ENCODE measurements around the gene HEATR5A. TPM values are rescaled to one million over a fixed set of nuclear protein-coding genes. Genes with fewer than 3 reads are reported as not detected.

Gene HEATR5A
- total and polyA plus RNA-seq, 2 experiments from 2014 or later, result 25.8 to 32.5 TPM

DNA sequence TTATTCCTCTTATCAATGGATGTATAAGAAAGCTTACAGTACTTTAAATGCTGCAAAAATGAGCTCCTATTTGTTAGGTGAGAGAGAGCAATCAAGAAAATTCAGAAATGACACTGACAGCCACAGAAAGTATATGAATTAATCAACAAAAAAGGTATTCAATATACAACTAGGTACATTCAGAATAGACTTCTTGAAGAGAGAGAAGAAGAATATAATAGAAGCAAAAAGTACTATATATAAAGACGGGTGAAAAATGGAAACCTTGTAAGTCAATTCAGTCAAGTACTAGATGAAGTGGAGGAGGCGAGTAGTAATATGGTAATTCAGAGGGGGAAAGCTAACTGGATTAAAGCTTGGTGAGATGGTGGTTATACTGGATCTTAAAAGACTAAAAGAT lies 74.3 kb downstream of the HEATR5A start:
- no peak overlapping the region for H3K27ac Mint-ChIP-seq
- no peaks in the 10 kb centered on the region for H4K20me1 ChIP-seq (replicated peaks; ENCODE audit: insufficient read depth)

DNA sequence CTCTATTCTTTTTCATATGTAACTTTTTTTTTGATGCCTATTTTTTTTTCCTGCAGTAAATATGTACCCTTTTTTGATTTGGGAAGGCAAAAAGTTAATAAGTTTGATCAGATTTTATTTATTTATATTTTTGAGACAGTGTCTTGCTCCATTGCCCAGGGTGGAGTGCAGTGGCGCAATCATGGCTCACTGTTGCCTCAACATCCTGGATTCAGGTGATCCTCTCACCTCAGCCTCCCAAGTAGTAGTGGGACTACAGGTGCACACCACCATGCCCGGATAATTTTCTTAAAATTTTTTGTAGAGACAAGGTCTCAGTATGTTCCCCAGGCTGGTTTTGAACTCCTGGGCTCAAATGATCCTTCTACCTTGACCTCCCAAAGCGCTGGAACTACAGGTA lies 79.1 kb downstream of the HEATR5A start:
- H2AFZ ChIP-seq, result no peak overlapping the region
- Mint-ChIP-seq H3K4me1 (no peaks in the 10 kb centered on the region), H3K4me3 (no peak overlapping the region), H3K9me3 (no peaks in the 10 kb centered on the region), H3K27me3 (ENCODE audit: insufficient read depth, low read depth, poor library complexity) (no peaks in the 10 kb centered on the region), H3K27ac (no peak overlapping the region), H3K36me3 (ENCODE audit: low read depth) (peaks cover 4% of the 10 kb centered on the region; the same call in 2 of the 3 replicates)
- no peak overlapping the region for H3K4me3 ChIP-seq
- H3F3A ChIP-seq (replicated peaks; ENCODE audit: low read depth), result no peaks in the 10 kb centered on the region
- H3K4me1 ChIP-seq (ENCODE audit: insufficient read depth), result no peaks in the 10 kb centered on the region
- ATAC-seq, result no peak
- H3K9me2 ChIP-seq (ENCODE audit: insufficient read depth), result no peaks in the 10 kb centered on the region
- H3K4me2 ChIP-seq, result no peak overlapping the region
- H3K27ac ChIP-seq (ENCODE audit: low read depth), result no peak overlapping the region
- no peaks in the 10 kb centered on the region for H4K20me1 ChIP-seq (replicated peaks; ENCODE audit: insufficient read depth)
- no peaks in the 10 kb centered on the region for H3K27me3 ChIP-seq (ENCODE audit: insufficient read depth)
- 0 out of 2 replicates have a peak, but pooled peaks cover 3% of the 10 kb centered on the region for H3K36me3 ChIP-seq (ENCODE audit: insufficient read depth)
- no peak for DNase-seq (ENCODE audit: low spot score)
- H3K79me2 ChIP-seq (replicated peaks; ENCODE audit: insufficient read depth), result no peaks in the 10 kb centered on the region
- TF ChIP-seq CREB1 (CRISPR knock-in tag; IDR thresholded peaks at IDR 0.05; ENCODE audit: low read depth) (no peak), STAT1 (IDR thresholded peaks at IDR 0.05; ENCODE audit: unreplicated experiment) (no peak), EZH2 (IDR thresholded peaks at IDR 0.05; ENCODE audit: low read depth, unreplicated experiment) (no peak), JUNB (IDR thresholded peaks at IDR 0.05; ENCODE audit: unreplicated experiment) (no peak), ZNF331 (CRISPR knock-in tag; IDR thresholded peaks at IDR 0.05; ENCODE audit: low read depth) (no peak), EZH2phosphoT487 (IDR thresholded peaks at IDR 0.05; ENCODE audit: unreplicated experiment) (no peak), NANOG (IDR thresholded peaks at IDR 0.05; ENCODE audit: borderline replicate concordance) (no peak), ZNF114 (CRISPR knock-in tag; IDR thresholded peaks at IDR 0.05) (no peak)
- TF ChIP-seq, protein P1, sequence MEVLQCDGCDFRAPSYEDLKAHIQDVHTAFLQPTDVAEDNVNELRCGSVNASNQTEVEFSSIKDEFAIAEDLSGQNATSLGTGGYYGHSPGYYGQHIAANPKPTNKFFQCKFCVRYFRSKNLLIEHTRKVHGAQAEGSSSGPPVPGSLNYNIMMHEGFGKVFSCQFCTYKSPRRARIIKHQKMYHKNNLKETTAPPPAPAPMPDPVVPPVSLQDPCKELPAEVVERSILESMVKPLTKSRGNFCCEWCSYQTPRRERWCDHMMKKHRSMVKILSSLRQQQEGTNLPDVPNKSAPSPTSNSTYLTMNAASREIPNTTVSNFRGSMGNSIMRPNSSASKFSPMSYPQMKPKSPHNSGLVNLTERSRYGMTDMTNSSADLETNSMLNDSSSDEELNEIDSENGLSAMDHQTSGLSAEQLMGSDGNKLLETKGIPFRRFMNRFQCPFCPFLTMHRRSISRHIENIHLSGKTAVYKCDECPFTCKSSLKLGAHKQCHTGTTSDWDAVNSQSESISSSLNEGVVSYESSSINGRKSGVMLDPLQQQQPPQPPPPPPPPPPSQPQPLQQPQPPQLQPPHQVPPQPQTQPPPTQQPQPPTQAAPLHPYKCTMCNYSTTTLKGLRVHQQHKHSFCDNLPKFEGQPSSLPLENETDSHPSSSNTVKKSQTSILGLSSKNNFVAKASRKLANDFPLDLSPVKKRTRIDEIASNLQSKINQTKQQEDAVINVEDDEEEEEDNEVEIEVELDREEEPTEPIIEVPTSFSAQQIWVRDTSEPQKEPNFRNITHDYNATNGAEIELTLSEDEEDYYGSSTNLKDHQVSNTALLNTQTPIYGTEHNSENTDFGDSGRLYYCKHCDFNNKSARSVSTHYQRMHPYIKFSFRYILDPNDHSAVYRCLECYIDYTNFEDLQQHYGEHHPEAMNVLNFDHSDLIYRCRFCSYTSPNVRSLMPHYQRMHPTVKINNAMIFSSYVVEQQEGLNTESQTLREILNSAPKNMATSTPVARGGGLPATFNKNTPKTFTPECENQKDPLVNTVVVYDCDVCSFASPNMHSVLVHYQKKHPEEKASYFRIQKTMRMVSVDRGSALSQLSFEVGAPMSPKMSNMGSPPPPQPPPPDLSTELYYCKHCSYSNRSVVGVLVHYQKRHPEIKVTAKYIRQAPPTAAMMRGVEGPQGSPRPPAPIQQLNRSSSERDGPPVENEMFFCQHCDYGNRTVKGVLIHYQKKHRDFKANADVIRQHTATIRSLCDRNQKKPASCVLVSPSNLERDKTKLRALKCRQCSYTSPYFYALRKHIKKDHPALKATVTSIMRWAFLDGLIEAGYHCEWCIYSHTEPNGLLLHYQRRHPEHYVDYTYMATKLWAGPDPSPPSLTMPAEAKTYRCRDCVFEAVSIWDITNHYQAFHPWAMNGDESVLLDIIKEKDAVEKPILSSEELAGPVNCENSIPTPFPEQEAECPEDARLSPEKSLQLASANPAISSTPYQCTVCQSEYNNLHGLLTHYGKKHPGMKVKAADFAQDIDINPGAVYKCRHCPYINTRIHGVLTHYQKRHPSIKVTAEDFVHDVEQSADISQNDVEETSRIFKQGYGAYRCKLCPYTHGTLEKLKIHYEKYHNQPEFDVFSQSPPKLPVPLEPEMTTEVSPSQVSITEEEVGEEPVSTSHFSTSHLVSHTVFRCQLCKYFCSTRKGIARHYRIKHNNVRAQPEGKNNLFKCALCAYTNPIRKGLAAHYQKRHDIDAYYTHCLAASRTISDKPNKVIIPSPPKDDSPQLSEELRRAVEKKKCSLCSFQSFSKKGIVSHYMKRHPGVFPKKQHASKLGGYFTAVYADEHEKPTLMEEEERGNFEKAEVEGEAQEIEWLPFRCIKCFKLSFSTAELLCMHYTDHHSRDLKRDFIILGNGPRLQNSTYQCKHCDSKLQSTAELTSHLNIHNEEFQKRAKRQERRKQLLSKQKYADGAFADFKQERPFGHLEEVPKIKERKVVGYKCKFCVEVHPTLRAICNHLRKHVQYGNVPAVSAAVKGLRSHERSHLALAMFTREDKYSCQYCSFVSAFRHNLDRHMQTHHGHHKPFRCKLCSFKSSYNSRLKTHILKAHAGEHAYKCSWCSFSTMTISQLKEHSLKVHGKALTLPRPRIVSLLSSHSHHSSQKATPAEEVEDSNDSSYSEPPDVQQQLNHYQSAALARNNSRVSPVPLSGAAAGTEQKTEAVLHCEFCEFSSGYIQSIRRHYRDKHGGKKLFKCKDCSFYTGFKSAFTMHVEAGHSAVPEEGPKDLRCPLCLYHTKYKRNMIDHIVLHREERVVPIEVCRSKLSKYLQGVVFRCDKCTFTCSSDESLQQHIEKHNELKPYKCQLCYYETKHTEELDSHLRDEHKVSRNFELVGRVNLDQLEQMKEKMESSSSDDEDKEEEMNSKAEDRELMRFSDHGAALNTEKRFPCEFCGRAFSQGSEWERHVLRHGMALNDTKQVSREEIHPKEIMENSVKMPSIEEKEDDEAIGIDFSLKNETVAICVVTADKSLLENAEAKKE (CRISPR knock-in tag; IDR thresholded peaks at IDR 0.05), result no peak
- TF ChIP-seq, protein P2, sequence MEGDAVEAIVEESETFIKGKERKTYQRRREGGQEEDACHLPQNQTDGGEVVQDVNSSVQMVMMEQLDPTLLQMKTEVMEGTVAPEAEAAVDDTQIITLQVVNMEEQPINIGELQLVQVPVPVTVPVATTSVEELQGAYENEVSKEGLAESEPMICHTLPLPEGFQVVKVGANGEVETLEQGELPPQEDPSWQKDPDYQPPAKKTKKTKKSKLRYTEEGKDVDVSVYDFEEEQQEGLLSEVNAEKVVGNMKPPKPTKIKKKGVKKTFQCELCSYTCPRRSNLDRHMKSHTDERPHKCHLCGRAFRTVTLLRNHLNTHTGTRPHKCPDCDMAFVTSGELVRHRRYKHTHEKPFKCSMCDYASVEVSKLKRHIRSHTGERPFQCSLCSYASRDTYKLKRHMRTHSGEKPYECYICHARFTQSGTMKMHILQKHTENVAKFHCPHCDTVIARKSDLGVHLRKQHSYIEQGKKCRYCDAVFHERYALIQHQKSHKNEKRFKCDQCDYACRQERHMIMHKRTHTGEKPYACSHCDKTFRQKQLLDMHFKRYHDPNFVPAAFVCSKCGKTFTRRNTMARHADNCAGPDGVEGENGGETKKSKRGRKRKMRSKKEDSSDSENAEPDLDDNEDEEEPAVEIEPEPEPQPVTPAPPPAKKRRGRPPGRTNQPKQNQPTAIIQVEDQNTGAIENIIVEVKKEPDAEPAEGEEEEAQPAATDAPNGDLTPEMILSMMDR (conservative IDR thresholded peaks at IDR 0.05; ENCODE audit: low read depth in 2 of 2), result no peak
- TF ChIP-seq, protein P3, sequence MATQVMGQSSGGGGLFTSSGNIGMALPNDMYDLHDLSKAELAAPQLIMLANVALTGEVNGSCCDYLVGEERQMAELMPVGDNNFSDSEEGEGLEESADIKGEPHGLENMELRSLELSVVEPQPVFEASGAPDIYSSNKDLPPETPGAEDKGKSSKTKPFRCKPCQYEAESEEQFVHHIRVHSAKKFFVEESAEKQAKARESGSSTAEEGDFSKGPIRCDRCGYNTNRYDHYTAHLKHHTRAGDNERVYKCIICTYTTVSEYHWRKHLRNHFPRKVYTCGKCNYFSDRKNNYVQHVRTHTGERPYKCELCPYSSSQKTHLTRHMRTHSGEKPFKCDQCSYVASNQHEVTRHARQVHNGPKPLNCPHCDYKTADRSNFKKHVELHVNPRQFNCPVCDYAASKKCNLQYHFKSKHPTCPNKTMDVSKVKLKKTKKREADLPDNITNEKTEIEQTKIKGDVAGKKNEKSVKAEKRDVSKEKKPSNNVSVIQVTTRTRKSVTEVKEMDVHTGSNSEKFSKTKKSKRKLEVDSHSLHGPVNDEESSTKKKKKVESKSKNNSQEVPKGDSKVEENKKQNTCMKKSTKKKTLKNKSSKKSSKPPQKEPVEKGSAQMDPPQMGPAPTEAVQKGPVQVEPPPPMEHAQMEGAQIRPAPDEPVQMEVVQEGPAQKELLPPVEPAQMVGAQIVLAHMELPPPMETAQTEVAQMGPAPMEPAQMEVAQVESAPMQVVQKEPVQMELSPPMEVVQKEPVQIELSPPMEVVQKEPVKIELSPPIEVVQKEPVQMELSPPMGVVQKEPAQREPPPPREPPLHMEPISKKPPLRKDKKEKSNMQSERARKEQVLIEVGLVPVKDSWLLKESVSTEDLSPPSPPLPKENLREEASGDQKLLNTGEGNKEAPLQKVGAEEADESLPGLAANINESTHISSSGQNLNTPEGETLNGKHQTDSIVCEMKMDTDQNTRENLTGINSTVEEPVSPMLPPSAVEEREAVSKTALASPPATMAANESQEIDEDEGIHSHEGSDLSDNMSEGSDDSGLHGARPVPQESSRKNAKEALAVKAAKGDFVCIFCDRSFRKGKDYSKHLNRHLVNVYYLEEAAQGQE (IDR thresholded peaks at IDR 0.05; ENCODE audit: unreplicated experiment), result no peak

More for the DNA sequence above, 74.3 kb downstream of the HEATR5A start:
- Mint-ChIP-seq H3K27me3 (ENCODE audit: insufficient read depth, low read depth, poor library complexity) (no peaks in the 10 kb centered on the region), H3K9me3 (no peaks in the 10 kb centered on the region), H3K4me1 (no peaks in the 10 kb centered on the region), H3K4me3 (no peak overlapping the region), H3K36me3 (ENCODE audit: low read depth) (peaks cover 4% of the 10 kb centered on the region; the same call in 1 of the 3 replicates)
- Histone ChIP-seq H3K36me3 (ENCODE audit: insufficient read depth) (no peaks in the 10 kb centered on the region), H3K4me1 (ENCODE audit: insufficient read depth) (no peaks in the 10 kb centered on the region), H3F3A (replicated peaks; ENCODE audit: low read depth) (no peaks in the 10 kb centered on the region), H3K27me3 (ENCODE audit: insufficient read depth) (no peaks in the 10 kb centered on the region), H3K27ac (ENCODE audit: low read depth) (no peak overlapping the region), H3K4me2 (no peak overlapping the region), H3K9me2 (ENCODE audit: insufficient read depth) (no peaks in the 10 kb centered on the region), H3K79me2 (replicated peaks; ENCODE audit: insufficient read depth) (no peaks in the 10 kb centered on the region), H3K4me3 (no peak overlapping the region), H2AFZ (no peak overlapping the region)
- TF ChIP-seq CREB1 (CRISPR knock-in tag; IDR thresholded peaks at IDR 0.05; ENCODE audit: low read depth), result no peak
- no peak for ATAC-seq
- DNase-seq (ENCODE audit: low spot score), result no peak

Data from GM23338 (cell line).